Smooth muscle cell (in vitro differentiated cells): Measurements from ENCODE around the gene LRP8. TPM values are rescaled to one million over a fixed set of nuclear protein-coding genes. Genes with fewer than 3 reads are reported as not detected.

Experiments used
- DNase-seq: peaks from one replicate; lab custom pipeline; 2025; ENCODE audit not compliant: unreplicated experiment; lab: John Stamatoyannopoulos, UW
- H2AFZ ChIP-seq: fragments of 200-600 bp; sonication (generic); 2 replicates; pipeline ENCODE4 v1.6.0; 2016; ENCODE audit warnings: antibody characterized with exemption, low read depth, mild to moderate bottlenecking
- H3F3A ChIP-seq: fragments of 200-600 bp; sonication (generic); 2 replicates; pipeline ENCODE4 v1.6.0; 2017; ENCODE audit warnings: antibody characterized with exemption, low read depth
- H3K27ac ChIP-seq: fragments of 200-600 bp; sonication (generic); 2 replicates; pipeline ENCODE4 v1.5.1; 2016; ENCODE audit warnings: low read depth, mild to moderate bottlenecking
- H3K27me3 ChIP-seq: fragments of 200-600 bp; sonication (generic); 2 replicates; pipeline ENCODE4 v1.6.1; 2016; ENCODE audit warnings: low read depth, mild to moderate bottlenecking
- H3K36me3 ChIP-seq: fragments of 200-600 bp; sonication (generic); 2 replicates; pipeline ENCODE4 v1.5.1; 2016; ENCODE audit warnings: low read depth
- H3K4me1 ChIP-seq: fragments of 200-600 bp; sonication (generic); 2 replicates; pipeline ENCODE4 v1.5.1; 2016; ENCODE audit warnings: low read depth
- H3K4me2 ChIP-seq: fragments of 200-600 bp; sonication (generic); 2 replicates; pipeline ENCODE4 v1.6.0; 2016; ENCODE audit warnings: mild to moderate bottlenecking
- H3K4me3 ChIP-seq: fragments of 200-600 bp; sonication (generic); 2 replicates; pipeline ENCODE4 v1.5.1; 2016; ENCODE audit warnings: mild to moderate bottlenecking
- H3K79me2 ChIP-seq: fragments of 200-600 bp; sonication (generic); 2 replicates; pipeline ENCODE4 v1.6.0; 2016; ENCODE audit warnings: low read depth, mild to moderate bottlenecking
- H3K9ac ChIP-seq: fragments of 200-600 bp; sonication (generic); 2 replicates; pipeline ENCODE4 v1.6.0; 2016; ENCODE audit warnings: low read depth
- H3K9me3 ChIP-seq: fragments of 200-600 bp; sonication (generic); replicated peaks from 2 replicates; pipeline ENCODE4 v1.5.1; 2016; ENCODE audit warnings: low read depth
- H4K20me1 ChIP-seq: fragments of 200-600 bp; sonication (generic); 2 replicates; pipeline ENCODE4 v1.6.0; 2016; ENCODE audit warnings: low read depth
- WGBS: methylation state at CpG from one replicate; pipeline ENCODE4 v1.1.7; 2016; ENCODE audit warnings: low lambda C conversion rate; 5-methylcytosine and 5-hydroxymethylcytosine counted together
- polyA plus RNA-seq: library from polyadenylated mRNA; unstranded; fragments of >200 nt; fragmentation: Nextera tagmentation; extraction: Ambion mirVana; gene quantifications from 2 replicates; pipeline ENCODE4 v1.2.1, GENCODE V29; 2016
- total RNA-seq: library from RNA; depleted of rRNA; stranded (reverse); fragments of >200 nt; gene quantifications from 2 replicates; pipeline ENCODE4 v1.2.3, GENCODE V29; 2014
- TF ChIP-seq, protein P1 (sequence below): fragments of 200-600 bp; sonication (generic); IDR thresholded peaks from 2 replicates; pipeline ENCODE4 v1.5.1; 2017; ENCODE audit warnings: borderline replicate concordance, mild to moderate bottlenecking, antibody characterized with exemption; ENCODE audit not compliant: insufficient read depth, poor library complexity, severe bottlenecking

The LRP8 gene
- total and polyA plus RNA-seq, 2 experiments from 2014 or later, result 5.6 to 8.1 TPM

DNA sequence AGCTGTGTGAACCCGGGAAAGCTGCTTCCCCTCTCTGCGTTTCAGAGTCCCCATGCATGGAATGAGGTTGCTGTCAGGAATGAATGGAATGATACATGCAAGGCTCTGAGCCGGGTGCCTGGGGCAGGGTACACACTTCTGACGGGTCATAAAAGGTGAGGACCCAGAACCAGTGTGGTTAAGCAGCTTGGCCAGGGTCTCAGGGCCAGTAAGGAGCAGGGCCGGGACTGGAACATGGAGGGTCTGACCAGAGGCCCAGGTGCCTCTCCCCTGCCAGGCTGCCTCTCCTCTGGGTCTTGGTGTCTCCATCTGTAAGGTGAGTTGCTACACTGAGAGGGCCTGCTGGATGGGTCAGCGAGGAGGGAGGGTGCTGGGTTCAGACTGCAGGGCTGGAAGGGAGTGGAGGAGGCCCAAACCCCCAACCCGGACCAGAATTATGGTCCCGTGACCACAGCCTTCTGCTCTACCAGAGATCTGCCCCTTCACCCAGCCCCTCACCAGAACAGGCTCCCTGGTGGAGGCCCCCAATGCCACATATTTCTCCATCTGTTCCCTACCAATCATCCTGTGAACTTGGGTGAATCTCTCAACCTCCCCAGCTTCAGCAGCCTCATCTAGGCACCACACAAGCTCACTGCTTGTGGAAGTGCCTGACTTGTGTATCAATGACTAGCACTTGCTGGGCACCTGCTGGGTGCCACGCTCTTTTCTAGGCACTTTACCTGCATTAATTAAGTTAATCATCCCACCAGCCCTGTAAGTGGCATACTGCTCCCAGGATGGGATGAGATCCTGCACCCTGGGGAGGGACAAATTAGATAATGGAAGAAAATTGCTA lies 16.2 kb upstream of the LRP8 start:
- Histone ChIP-seq H3K4me1 (no peaks in the 10 kb centered on the region), H3F3A (no peaks in the 10 kb centered on the region), H3K36me3 (no peaks in the 10 kb centered on the region), H3K79me2 (no peaks in the 10 kb centered on the region), H2AFZ (no peak overlapping the region), H3K9me3 (no peaks in the 10 kb centered on the region), H3K4me3 (no peak overlapping the region), H3K27ac (no peak overlapping the region), H3K9ac (no peak overlapping the region), H3K27me3 (no peaks in the 10 kb centered on the region), H4K20me1 (no peaks in the 10 kb centered on the region), H3K4me2 (no peak overlapping the region)
- DNase-seq, result no peak
- TF ChIP-seq, protein P1, sequence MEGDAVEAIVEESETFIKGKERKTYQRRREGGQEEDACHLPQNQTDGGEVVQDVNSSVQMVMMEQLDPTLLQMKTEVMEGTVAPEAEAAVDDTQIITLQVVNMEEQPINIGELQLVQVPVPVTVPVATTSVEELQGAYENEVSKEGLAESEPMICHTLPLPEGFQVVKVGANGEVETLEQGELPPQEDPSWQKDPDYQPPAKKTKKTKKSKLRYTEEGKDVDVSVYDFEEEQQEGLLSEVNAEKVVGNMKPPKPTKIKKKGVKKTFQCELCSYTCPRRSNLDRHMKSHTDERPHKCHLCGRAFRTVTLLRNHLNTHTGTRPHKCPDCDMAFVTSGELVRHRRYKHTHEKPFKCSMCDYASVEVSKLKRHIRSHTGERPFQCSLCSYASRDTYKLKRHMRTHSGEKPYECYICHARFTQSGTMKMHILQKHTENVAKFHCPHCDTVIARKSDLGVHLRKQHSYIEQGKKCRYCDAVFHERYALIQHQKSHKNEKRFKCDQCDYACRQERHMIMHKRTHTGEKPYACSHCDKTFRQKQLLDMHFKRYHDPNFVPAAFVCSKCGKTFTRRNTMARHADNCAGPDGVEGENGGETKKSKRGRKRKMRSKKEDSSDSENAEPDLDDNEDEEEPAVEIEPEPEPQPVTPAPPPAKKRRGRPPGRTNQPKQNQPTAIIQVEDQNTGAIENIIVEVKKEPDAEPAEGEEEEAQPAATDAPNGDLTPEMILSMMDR, result no peak
- 59% methylated on average over 9 of the region's 9 CpGs for WGBS

DNA sequence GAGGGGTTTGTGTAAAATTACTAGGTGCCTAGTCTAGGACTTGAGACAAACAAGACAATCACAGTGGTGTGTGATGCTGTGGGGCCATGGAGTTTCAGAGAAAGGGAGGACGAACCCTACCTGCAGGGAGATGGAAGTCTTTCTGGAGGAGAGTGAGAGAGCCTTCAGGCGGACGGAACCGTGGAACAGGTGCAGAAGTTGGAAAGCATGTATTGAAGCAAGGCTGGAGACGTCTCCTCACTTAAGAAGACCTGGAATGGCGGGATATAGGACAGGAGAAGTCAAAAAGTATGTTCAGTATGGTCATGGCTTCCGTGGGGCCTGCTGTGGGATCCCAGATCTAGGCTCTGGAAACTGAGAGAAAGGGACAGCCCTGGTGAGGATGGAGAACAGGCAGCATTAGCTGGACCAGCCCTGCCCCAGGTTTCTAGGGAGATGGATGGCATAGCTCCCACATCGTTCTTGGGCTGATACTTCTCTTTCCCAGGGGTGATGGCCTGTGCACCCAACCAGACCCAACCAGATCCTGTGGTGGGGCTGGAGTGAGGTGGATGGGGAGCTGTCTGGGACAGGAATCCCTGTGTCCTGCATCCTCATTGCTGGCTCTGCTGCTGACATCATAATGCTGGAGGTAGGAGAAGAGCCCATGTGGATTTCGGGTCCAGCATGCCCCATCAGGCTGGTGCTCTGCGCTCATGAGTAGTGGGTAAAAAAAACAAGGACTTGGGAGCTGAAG lies 15.0 kb upstream of the LRP8 start:
- TF ChIP-seq, protein P1, result no peak
- Histone ChIP-seq H3K4me1 (no peaks in the 10 kb centered on the region), H3K9ac (no peak overlapping the region), H4K20me1 (no peaks in the 10 kb centered on the region), H2AFZ (no peak overlapping the region), H3K4me2 (no peak overlapping the region), H3K4me3 (no peak overlapping the region), H3F3A (no peaks in the 10 kb centered on the region), H3K9me3 (no peaks in the 10 kb centered on the region), H3K27me3 (no peaks in the 10 kb centered on the region), H3K79me2 (no peaks in the 10 kb centered on the region), H3K36me3 (no peaks in the 10 kb centered on the region), H3K27ac (no peak overlapping the region)
- DNase-seq, result no peak
- 88% methylated on average over 10 of the region's 10 CpGs for WGBS

DNA sequence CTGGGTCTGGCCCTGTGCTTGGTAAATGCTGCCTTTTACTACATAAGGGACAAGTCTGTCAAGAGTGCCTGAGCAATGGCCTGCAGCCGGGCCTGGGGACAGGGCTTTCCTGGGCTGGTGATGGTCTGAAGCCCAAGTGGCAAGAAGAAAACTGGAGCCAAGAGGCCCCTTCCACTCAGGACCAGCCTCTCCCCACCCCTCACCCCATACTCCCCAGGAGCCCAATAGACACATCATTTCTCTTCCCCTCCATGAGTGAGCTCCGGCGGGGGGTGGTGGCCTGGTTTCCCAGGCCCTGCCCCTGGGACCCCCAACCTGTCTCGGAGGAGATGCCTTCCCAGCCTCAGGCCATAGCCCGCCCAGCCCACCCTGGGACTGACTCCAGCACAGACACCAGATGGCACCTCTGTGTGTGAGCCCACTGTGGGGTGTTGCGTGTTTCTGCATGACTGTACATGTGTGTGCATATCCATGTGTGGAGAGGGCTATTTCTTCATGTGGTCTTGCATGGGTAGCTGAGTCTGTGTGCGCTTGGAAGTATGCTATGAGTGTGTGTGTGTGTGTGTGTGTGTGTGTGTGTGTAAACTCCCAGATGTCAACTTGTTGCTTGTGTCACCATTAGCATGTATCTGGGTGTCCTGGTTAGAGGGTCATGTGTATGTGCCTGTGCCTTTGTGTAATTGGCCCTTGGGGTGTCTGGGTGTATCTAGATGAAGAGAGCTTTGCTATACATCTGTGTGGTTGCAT lies 14.3 kb upstream of the LRP8 start:
- H3F3A ChIP-seq, result no peaks in the 10 kb centered on the region
- H3K36me3 ChIP-seq, result no peaks in the 10 kb centered on the region
- TF ChIP-seq, protein P1, result no peak
- 86% methylated on average over 6 of the region's 7 CpGs for WGBS
- no peak overlapping the region for H2AFZ ChIP-seq
- H3K79me2 ChIP-seq, result no peaks in the 10 kb centered on the region
- no peaks in the 10 kb centered on the region for H3K9me3 ChIP-seq
- no peak for DNase-seq
- H3K9ac ChIP-seq, result no peak overlapping the region
- H3K4me1 ChIP-seq, result no peaks in the 10 kb centered on the region
- no peaks in the 10 kb centered on the region for H3K27me3 ChIP-seq
- H3K4me3 ChIP-seq, result no peak overlapping the region
- no peak overlapping the region for H3K27ac ChIP-seq
- H3K4me2 ChIP-seq, result no peak overlapping the region
- no peaks in the 10 kb centered on the region for H4K20me1 ChIP-seq
